PC-3 (cell line): ENCODE measurements around the gene GNAZ.

Experiments
- CTCF ChIP-seq: fragments of 300-600 bp; sonication (generic); conservative IDR thresholded peaks from 2 replicates; pipeline ENCODE4 v1.5.1; 2017; ENCODE audit warnings: antibody characterized with exemption, low read depth, mild to moderate bottlenecking, low read length
- EZH2 ChIP-seq: fragments of 300-600 bp; sonication (generic); IDR thresholded peaks from one replicate; pipeline ENCODE4 v1.6.1; 2017; ENCODE audit warnings: antibody characterized with exemption, mild to moderate bottlenecking, low read length; ENCODE audit not compliant: unreplicated experiment
- EZH2phosphoT487 ChIP-seq: fragments of 300-600 bp; sonication (generic); IDR thresholded peaks from 2 replicates; pipeline ENCODE4 v1.6.1; 2018; ENCODE audit warnings: mild to moderate bottlenecking, antibody characterized with exemption, low read length, borderline replicate concordance

GRCh38 chr22:23104187-23104971, 34.1 kb downstream of the GNAZ start:
- TF ChIP-seq CTCF (no peak), EZH2phosphoT487 (no peak), EZH2 (no peak)
